Hepatocyte (in vitro differentiated cells): ENCODE data around the gene ZDHHC18. TPM values are rescaled to one million over a fixed set of nuclear protein-coding genes. Genes with fewer than 3 reads are reported as not detected.

Experiments
- DNase-seq: peaks from one replicate; pipeline ENCODE4 v3.0.0-alpha.2; 2016; ENCODE audit warnings: low spot score
- H2AFZ ChIP-seq: fragments of 200-600 bp; sonication (generic); 2 replicates; pipeline ENCODE4 v1.6.0; 2016; ENCODE audit warnings: antibody characterized with exemption, mild to moderate bottlenecking
- H3K27ac ChIP-seq: fragments of 200-600 bp; sonication (generic); 2 replicates; pipeline ENCODE4 v1.5.1; 2016; ENCODE audit warnings: mild to moderate bottlenecking
- H3K27me3 ChIP-seq: fragments of 200-600 bp; sonication (generic); 2 replicates; pipeline ENCODE4 v1.6.1; 2016
- H3K36me3 ChIP-seq: fragments of 200-600 bp; sonication (generic); replicated peaks from 2 replicates; pipeline ENCODE4 v1.5.1; 2016; ENCODE audit warnings: low read depth; ENCODE audit not compliant: insufficient read depth
- H3K4me1 ChIP-seq: fragments of 200-600 bp; sonication (generic); 2 replicates; pipeline ENCODE4 v1.5.1; 2016; ENCODE audit warnings: mild to moderate bottlenecking, moderate library complexity; ENCODE audit not compliant: insufficient read depth
- H3K4me2 ChIP-seq: fragments of 200-600 bp; sonication (generic); 2 replicates; pipeline ENCODE4 v1.6.0; 2016
- H3K4me3 ChIP-seq: fragments of 200-600 bp; sonication (generic); 2 replicates; pipeline ENCODE4 v1.5.1; 2016; ENCODE audit warnings: mild to moderate bottlenecking
- H3K79me2 ChIP-seq: fragments of 200-600 bp; sonication (generic); 2 replicates; pipeline ENCODE4 v1.6.0; 2017; ENCODE audit warnings: mild to moderate bottlenecking
- H3K9me2 ChIP-seq: fragments of 200-600 bp; sonication (generic); replicated peaks from 2 replicates; pipeline ENCODE4 v1.6.0; 2017; ENCODE audit warnings: mild to moderate bottlenecking; ENCODE audit not compliant: insufficient read depth
- H3K9me3 ChIP-seq: fragments of 200-600 bp; sonication (generic); 2 replicates; pipeline ENCODE4 v1.5.1; 2016; ENCODE audit warnings: low read depth, mild to moderate bottlenecking
- H4K20me1 ChIP-seq: fragments of 200-600 bp; sonication (generic); 2 replicates; pipeline ENCODE4 v1.6.0; 2016; ENCODE audit warnings: mild to moderate bottlenecking; ENCODE audit not compliant: insufficient read depth, poor library complexity, severe bottlenecking
- EZH2 ChIP-seq: fragments of 200-600 bp; sonication (generic); IDR thresholded peaks from 2 replicates; pipeline ENCODE4 v1.6.1; 2016; ENCODE audit warnings: antibody characterized with exemption, mild to moderate bottlenecking, borderline replicate concordance
- EZH2phosphoT487 ChIP-seq: fragments of 200-600 bp; sonication (generic); IDR thresholded peaks from one replicate; pipeline ENCODE4 v1.6.1; 2018; ENCODE audit warnings: antibody characterized with exemption, mild to moderate bottlenecking, low read depth, moderate library complexity; ENCODE audit not compliant: unreplicated experiment, severe bottlenecking
- WGBS: methylation state at CpG from one replicate; pipeline ENCODE4 v1.1.6; 2016; ENCODE audit warnings: low lambda C conversion rate; ENCODE audit errors: missing lambda C conversion rate; 5-methylcytosine and 5-hydroxymethylcytosine counted together
- polyA plus RNA-seq: library from polyadenylated mRNA; unstranded; fragments of >200 nt; fragmentation: Nextera tagmentation; extraction: Ambion mirVana; gene quantifications from 2 replicates; pipeline ENCODE4 v1.2.1, GENCODE V29; 2016
- total RNA-seq: library from RNA; depleted of rRNA; stranded (reverse); fragments of >200 nt; gene quantifications from 2 replicates; pipeline ENCODE4 v1.2.3, GENCODE V29; 2014
- TF ChIP-seq, protein P1 (sequence below): fragments of 200-600 bp; sonication (generic); IDR thresholded peaks from 2 replicates; pipeline ENCODE4 v1.5.1; 2016; ENCODE audit warnings: antibody characterized with exemption, mild to moderate bottlenecking; ENCODE audit not compliant: poor library complexity

Gene ZDHHC18
- total and polyA plus RNA-seq, 2 experiments from 2014 or later, result 14.9 to 22.5 TPM

DNA sequence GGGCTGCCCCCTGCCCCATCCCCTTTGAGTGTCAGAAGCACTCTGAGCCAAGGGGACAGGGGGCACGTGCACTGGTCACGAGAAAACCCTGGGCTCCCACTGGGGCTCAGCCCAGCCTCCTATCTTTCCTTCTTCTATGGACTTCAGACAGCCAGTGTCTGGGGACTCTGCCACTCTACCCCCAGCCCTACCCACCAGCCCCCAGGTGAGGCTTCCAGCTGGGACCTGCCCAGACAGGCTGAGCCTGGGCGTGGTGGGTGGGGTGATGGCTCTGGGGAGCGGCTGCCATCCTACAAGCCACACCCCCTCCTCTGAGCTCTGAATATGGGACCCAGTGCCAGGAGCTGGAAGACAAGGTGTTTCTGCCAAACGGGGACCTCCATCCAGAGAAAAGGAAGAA, 28.4 kb downstream of the ZDHHC18 start:
- Histone ChIP-seq H3K79me2 (no peaks in the 10 kb centered on the region), H3K4me2 (no peak overlapping the region), H3K4me3 (no peak overlapping the region), H3K27me3 (no peaks in the 10 kb centered on the region), H3K4me1 (no peaks in the 10 kb centered on the region), H3K9me3 (no peaks in the 10 kb centered on the region), H4K20me1 (no peaks in the 10 kb centered on the region), H3K36me3 (no peaks in the 10 kb centered on the region), H3K9me2 (no peaks in the 10 kb centered on the region), H3K27ac (no peak overlapping the region), H2AFZ (no peak overlapping the region)
- no peak for DNase-seq
- WGBS, result 92% methylated on average over 5 of the region's 5 CpGs
- TF ChIP-seq EZH2phosphoT487 (no peak), EZH2 (no peak)
- TF ChIP-seq, protein P1, sequence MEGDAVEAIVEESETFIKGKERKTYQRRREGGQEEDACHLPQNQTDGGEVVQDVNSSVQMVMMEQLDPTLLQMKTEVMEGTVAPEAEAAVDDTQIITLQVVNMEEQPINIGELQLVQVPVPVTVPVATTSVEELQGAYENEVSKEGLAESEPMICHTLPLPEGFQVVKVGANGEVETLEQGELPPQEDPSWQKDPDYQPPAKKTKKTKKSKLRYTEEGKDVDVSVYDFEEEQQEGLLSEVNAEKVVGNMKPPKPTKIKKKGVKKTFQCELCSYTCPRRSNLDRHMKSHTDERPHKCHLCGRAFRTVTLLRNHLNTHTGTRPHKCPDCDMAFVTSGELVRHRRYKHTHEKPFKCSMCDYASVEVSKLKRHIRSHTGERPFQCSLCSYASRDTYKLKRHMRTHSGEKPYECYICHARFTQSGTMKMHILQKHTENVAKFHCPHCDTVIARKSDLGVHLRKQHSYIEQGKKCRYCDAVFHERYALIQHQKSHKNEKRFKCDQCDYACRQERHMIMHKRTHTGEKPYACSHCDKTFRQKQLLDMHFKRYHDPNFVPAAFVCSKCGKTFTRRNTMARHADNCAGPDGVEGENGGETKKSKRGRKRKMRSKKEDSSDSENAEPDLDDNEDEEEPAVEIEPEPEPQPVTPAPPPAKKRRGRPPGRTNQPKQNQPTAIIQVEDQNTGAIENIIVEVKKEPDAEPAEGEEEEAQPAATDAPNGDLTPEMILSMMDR, result no peak

DNA sequence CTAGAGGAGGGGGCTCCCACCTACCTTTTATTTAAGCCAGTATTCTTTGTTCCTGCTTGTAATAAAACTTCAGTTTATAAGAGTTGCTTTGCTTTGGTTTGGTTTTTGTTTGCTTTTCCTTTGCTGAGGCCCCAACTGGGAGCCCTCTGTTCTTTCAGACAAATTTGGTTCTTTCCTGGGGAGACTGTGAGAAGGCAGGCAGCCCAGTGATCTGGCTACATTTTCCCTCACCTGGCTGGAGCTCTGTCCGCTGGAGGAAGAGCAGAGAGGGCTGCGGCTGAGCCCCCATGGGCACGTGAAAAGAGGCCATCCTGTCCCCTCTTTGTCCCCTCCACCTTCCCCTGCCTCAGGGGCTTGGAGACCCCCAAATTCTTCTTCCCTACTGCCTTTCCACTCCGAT, 29.1 kb downstream of the ZDHHC18 start:
- Histone ChIP-seq H3K4me2 (no peak overlapping the region), H3K79me2 (no peaks in the 10 kb centered on the region), H3K9me2 (no peaks in the 10 kb centered on the region), H3K4me1 (no peaks in the 10 kb centered on the region), H3K4me3 (no peak overlapping the region), H2AFZ (no peak overlapping the region), H3K27me3 (no peaks in the 10 kb centered on the region), H3K9me3 (no peaks in the 10 kb centered on the region), H3K27ac (no peak overlapping the region), H4K20me1 (no peaks in the 10 kb centered on the region), H3K36me3 (no peaks in the 10 kb centered on the region)
- no peak for DNase-seq
- TF ChIP-seq EZH2 (no peak), EZH2phosphoT487 (no peak)
- TF ChIP-seq, protein P1, result no peak
- 90% methylated on average over 4 of the region's 4 CpGs for WGBS

DNA sequence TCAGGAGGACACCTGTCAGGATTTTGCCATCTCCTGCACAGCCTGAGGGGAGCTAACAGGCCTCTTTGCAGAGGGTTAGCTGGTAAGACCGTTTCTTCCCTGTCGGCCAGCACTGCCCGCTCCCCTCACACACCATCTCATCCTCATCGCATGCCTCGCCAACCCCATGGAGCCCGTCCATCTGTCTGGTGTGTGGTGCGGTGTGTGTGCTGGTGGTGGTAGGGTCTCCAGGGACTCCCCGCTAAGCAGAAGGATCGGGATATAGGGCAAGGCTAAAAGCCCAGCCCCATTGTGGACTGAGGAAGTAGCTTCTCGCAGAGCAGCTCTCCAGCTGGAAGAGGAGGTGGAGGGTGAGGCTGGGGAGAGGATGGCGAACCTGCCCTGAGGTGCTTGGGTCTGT, 29.7 kb downstream of the ZDHHC18 start:
- H3K9me2 ChIP-seq, result no peaks in the 10 kb centered on the region
- H3K36me3 ChIP-seq, result no peaks in the 10 kb centered on the region
- H3K4me2 ChIP-seq, result no peak overlapping the region
- no peak for DNase-seq
- no peak overlapping the region for H3K27ac ChIP-seq
- no peak overlapping the region for H3K4me3 ChIP-seq
- no peaks in the 10 kb centered on the region for H3K4me1 ChIP-seq
- no peaks in the 10 kb centered on the region for H3K27me3 ChIP-seq
- H2AFZ ChIP-seq, result no peak overlapping the region
- no peaks in the 10 kb centered on the region for H3K9me3 ChIP-seq
- H4K20me1 ChIP-seq, result no peaks in the 10 kb centered on the region
- no peaks in the 10 kb centered on the region for H3K79me2 ChIP-seq
- TF ChIP-seq, protein P1, result no peak
- no peak for TF ChIP-seq EZH2phosphoT487
- WGBS, result 89% methylated on average over 11 of the region's 11 CpGs
